IMR-90 (cell line): ENCODE results near the gene ARNT2.

Experiments used
- BHLHE40 ChIP-seq: fragments of 150-350 bp; IDR thresholded peaks from 2 replicates; pipeline ENCODE4 v1.6.1; 2016; ENCODE audit warnings: mild to moderate bottlenecking, low read depth, low read length
- CEBPB ChIP-seq: IDR thresholded peaks from 2 replicates; pipeline ENCODE4 v1.6.1; 2012; ENCODE audit warnings: low read depth, low read length, improper control_type of control experiment
- ELK1 ChIP-seq: fragments of 150-350 bp; IDR thresholded peaks from 2 replicates; pipeline ENCODE4 v1.6.1; 2016; ENCODE audit warnings: low read depth, mild to moderate bottlenecking, low read length, moderate library complexity, borderline replicate concordance
- POLR2A ChIP-seq: IDR thresholded peaks from 2 replicates; pipeline ENCODE4 v1.6.1; 2012; ENCODE audit warnings: mild to moderate bottlenecking, low read depth, low read length
- RAD21 ChIP-seq: IDR thresholded peaks from 2 replicates; pipeline ENCODE4 v1.6.1; 2012; ENCODE audit warnings: low read length, improper control_type of control experiment
- RCOR1 ChIP-seq: IDR thresholded peaks from 2 replicates; pipeline ENCODE4 v1.6.1; 2012; ENCODE audit warnings: mild to moderate bottlenecking, low read length, improper control_type of control experiment; ENCODE audit not compliant: insufficient replicate concordance
- RFX5 ChIP-seq: IDR thresholded peaks from 2 replicates; pipeline ENCODE4 v1.8.0; 2012; ENCODE audit warnings: low read depth, mild to moderate bottlenecking, low read length, moderate library complexity
- TF ChIP-seq, protein P1 (sequence below): conservative IDR thresholded peaks from 2 replicates; pipeline ENCODE4 v1.5.1; 2012; ENCODE audit warnings: mild to moderate bottlenecking, low read depth, low read length, improper control_type of control experiment

- TF ChIP-seq, protein P1, sequence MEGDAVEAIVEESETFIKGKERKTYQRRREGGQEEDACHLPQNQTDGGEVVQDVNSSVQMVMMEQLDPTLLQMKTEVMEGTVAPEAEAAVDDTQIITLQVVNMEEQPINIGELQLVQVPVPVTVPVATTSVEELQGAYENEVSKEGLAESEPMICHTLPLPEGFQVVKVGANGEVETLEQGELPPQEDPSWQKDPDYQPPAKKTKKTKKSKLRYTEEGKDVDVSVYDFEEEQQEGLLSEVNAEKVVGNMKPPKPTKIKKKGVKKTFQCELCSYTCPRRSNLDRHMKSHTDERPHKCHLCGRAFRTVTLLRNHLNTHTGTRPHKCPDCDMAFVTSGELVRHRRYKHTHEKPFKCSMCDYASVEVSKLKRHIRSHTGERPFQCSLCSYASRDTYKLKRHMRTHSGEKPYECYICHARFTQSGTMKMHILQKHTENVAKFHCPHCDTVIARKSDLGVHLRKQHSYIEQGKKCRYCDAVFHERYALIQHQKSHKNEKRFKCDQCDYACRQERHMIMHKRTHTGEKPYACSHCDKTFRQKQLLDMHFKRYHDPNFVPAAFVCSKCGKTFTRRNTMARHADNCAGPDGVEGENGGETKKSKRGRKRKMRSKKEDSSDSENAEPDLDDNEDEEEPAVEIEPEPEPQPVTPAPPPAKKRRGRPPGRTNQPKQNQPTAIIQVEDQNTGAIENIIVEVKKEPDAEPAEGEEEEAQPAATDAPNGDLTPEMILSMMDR: no peak
- no peak for TF ChIP-seq POLR2A
- TF ChIP-seq RCOR1: no peak
- TF ChIP-seq CEBPB: no peak
- no peak for TF ChIP-seq ELK1
- no peak for TF ChIP-seq RAD21
- TF ChIP-seq BHLHE40: no peak
- TF ChIP-seq RFX5: no peak
Measured at GRCh38 chr15:80536716-80537115, 132.5 kb downstream of the ARNT2 start.
